HG03135 (cell line): Measurements from ENCODE around the gene MRPL21.

ENCODE experiments used
- ATAC-seq: cut with Tn5 transposase; IDR thresholded peaks from one replicate; pipeline ENCODE4 v1.9.1; 2021; ENCODE audit warnings: mild to moderate bottlenecking, moderate library complexity; ENCODE audit not compliant: unreplicated experiment

MRPL21 gene

DNA sequence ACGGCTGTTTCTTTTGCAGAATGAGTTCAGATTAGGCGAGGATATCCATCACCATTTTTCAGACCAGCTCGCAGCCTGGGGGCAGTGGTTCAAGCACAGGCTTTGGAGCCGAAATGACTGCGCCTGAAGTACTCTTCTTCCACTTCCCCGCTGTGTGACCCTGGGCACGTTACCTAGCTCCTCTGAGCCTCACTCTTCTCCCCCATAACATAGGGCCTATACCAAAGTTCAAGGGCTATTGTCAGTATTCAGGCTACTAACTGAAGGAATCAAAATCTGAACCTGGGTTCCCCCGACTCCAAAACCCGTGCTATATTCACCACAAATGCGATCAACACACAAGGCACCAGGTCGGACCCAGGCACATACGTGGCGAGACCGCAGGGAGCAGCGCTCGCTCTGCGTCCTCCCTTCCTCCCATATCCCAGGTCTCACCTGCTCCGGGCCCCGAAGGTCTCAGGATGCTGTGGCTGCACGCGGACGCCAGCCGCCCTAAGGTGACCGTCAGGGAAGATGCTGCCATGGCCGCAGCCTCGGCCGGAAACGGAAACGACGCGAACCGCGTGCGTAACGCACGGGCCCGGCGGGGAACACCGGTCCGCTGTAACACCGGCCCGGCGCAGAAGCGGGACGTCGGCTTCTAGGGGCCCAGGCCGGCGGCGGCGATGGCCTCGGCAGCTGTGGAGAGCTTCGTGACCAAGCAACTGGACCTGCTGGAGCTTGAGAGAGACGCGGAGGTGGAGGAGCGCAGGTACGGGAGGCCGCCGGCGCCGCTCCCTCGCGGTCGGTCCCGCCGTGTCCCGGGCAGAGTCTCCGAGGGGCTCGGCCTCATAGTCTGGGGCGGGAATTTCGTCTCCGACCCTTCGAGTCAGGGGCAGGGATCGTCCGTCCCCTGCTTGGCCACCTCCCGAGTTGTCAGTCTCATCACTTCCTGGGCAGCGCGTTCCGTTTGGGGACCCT lies at the start of gene MRPL21, which contains the start of gene IGHMBP2:
MRPL21 (minus strand) TSS at position 545 of the 960 bp plus-strand sequence; CDS start at position 523, 22 bp downstream.
IGHMBP2 (plus strand) TSS at position 604 of the 960 bp plus-strand sequence; CDS start at position 666, 62 bp downstream.
- ATAC-seq, result peak; percentile 80

DNA sequence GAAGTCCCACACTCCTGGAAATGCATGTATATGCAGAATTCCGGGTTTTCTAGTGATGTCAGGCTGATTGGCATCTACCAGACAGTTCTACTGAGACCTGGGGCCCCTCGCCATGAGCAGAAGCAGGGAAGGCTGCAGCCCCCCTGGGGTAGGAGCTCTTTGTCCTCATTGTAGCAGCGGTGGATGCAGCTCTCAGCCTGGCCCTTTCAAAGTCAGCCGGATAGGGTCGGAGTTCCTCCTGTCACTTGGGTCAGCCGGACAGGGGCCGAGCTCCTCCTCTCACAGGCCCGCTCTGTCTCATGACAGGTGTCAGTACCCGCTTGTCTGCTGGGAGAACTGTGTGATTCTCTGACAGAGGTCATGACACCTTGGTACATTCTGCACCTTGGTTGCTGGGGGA lies 47.1 kb upstream of the MRPL21 start:
- no peak for ATAC-seq

DNA sequence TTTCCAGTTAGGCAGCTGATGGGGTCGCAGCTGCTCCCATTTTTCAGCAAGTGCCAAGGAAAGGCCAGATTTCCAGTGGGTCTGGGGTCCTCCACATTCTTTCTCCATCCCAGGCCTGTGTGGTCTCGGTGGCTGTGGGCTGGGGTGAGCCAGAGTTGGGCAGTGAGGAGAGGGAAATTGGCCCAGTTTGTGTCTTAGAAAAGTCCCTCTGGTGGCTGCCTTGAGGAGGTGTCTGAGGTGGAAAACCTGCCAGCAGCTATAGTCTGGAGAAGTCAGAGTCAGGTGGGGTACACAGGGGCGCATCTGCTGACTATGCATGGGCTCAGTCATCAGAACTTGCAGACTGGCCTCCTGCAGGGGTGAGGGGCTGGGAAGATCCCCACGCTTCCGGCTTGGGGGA lies 46.6 kb upstream of the MRPL21 start:
- ATAC-seq, result no peak

DNA sequence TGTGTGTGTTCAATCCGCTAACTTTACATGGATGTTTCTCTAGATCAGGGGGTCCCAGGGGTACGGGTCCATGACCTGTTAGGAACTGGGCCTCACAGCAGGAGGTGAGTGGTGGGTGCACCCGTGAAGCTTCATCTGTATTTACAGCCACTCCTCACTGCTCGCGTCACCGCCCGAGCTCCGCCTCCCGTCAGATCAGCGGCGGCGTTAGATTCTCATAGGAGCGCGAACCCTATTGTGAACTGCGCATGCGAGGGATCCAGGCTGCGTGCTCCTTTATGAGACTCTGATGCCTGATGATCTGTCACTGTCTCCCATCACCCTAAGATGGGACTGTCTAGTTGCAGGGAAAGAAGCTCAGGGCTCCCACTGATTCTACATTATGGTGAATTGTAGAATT lies 45.3 kb upstream of the MRPL21 start:
- ATAC-seq, result no peak

DNA sequence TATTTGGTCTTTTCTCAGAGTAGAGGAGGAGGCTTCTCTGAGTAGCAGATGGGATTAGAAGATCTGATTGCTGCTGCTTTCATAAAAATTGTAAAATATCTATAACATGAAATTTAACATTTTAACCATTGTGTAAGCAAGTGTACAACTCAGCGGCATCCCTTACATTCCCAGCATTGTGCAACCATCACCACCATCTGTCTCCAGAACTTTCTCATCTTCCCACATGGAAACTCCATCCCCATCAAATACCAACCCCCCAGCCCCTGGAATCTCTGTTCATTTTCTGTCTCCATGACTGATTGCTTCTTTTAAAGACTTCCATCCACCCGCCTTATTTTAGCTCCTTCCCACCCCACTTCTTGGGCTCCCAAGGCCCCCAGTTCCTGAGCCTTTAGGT lies 44.9 kb upstream of the MRPL21 start:
- no peak for ATAC-seq

DNA sequence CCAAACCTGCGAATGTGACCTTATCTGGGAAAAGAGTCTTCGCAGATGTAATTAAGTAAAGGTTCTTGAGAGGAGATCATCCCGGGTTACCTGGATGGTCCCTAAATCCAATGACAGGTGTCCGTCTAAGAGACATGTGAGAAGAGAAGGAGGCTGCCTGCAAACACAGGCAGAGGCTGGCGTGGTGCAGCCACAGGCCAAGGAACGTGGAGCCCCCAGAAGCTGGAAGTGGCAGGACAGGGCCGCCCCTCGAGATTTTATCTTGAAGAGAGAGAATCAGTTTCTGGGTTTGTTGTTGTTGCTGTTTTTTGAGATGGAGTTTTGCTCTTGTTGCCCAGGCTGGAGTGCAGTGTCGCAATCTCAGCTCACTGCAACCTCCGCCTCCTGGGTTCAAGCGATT lies 43.5 kb upstream of the MRPL21 start:
- no peak for ATAC-seq

DNA sequence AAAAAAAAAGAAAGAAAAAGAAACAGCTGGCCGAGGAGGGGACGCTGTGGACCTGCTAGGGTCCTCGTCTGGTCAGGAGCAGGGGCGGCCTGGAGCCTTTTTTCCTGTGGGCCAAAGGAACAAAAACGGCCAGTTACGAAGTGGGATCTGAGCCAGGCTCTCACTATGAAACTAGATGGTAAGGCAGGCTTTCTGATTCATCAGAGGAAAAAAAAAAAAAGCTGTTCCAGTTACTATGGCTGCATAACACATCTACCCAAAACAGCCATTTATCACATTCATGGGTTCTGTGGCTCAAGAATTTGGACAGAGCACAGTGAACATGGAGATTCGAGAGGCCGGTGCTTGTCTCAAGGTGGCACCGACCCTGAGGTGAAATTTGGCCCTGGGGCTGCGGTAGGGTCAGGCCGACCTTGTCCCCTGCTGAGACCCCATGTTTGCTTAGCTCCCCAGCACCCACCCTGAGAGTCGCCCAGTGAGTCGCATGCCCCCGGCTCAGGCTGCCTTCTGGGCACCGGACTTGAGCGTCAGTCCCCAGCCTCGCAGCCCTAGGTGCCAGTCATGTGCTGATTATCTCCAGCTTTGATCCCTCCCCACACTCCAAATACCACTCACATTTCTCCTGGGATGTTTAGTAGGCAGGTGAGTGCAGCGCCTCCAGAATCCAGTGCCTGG lies 42.9 kb upstream of the MRPL21 start:
- no peak for ATAC-seq

DNA sequence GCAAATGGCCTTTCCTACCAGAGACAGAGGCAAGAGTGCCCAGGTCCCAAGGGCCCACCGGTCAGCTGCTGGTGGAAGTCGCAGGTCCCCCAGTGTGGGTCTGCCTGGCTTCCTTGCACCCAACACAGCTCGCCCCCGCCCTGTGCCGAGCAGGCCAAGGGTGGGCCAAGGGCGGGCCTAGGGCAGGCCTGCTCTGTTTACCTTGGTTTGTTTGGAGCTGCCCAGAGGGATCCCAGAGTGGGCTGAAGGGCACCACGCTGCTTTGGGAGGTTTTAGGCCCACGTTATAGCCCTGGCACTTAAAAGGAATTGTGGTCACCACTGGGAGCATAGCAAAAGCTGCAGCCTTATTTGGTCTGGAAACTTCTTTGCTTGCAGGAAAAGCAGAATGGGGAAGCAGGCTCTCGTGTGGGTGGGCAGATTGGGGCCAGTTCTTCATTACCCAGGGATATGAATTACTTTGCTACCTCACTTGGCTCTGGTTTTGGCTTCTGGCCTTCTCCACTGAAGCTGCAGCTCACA lies 39.2 kb upstream of the MRPL21 start:
- ATAC-seq, result no peak

DNA sequence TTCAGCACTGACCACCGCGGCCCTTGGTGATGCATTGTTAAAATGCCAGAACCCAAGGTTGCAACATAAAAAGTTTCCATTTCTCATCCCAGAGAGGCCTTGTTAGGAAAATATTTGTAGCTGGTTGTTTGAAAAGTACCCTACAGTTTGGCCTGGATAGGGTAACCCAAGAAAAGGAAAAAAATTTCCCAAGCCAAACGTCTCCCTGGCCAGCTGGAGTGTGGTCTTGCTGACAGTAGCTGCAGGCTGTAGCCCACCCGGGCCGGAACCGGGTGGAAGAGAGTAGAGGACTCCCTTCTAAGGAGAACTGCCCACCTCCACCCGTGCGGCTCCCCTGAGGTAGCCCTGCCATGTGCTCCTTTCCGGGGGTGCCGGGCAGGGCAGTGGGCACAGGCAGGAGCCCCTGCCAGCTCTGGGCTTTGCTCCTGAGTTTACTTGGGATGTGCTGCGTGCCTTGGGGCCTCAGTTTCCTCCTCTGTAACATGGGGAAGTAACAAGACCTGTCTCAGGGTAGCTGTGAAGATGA lies 38.5 kb upstream of the MRPL21 start:
- no peak for ATAC-seq

DNA sequence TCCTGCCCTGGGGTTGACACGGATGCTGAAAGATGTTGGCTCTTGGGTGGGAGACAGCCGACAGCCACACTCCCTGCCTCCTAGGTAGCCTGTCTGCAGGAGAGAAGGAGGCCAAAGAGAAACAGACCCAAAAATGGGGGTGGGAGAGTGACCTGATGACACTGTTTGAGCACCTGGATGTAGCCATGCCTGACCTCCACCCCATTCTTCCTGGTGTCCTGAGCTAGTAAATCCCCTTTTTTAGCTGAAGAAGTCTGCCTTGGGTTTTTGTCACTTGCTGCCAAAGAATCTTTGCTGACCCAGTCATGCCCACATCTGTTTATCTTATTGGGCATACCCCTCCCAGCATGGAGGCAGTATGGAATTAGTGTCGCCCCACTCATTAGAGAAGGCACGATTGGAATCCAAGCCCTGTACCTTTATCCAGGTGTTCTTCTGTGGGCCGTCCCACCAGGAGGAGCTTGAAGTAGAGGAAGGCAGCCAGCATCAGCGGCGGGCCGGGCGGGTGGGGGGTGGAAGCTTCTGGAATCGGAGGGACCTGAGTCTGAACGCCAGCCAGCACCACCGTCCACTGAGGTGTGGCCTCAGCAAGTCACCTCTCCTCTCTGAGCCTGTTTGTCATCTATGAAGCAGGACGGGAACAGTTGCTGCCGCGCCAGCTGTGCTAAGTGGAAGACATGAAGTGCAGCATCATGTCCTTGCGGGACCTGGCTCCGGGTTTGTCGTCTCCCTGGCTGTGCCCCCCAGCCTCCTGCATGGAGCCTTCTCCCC lies 37.9 kb upstream of the MRPL21 start:
- no peak for ATAC-seq

DNA sequence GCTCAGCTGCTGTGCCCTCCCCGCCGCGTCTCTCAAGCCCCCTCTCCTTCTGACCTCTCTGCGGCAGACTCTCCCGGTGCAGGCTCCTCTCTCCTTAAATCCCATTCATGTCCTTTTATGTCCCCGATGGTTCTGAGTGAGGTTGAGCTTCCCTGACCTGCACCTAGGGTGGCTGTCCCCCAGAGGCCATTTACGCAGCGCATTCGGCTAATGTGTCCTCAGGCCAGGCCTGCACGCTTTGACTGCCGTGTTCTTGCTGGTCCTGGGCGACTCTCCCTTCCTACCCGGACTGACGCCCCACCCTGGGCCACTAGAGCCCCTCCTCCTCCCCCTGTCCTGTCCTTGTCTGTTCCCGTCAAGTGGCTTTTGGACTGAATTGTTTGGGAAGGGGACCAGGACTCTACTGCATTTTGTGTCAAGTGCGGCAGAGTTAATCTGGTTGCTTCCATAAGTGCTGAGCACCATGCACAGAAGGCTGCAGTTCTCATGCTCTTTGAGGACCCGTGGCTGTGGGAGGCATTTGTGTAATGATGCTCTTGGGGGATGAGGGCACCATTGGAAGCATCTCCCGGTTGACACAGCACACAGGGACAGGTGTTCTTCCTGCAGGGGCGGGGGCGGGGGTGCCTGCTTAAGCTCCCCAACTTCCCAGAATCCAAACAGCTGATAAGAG lies 37.2 kb upstream of the MRPL21 start:
- ATAC-seq, result no peak

DNA sequence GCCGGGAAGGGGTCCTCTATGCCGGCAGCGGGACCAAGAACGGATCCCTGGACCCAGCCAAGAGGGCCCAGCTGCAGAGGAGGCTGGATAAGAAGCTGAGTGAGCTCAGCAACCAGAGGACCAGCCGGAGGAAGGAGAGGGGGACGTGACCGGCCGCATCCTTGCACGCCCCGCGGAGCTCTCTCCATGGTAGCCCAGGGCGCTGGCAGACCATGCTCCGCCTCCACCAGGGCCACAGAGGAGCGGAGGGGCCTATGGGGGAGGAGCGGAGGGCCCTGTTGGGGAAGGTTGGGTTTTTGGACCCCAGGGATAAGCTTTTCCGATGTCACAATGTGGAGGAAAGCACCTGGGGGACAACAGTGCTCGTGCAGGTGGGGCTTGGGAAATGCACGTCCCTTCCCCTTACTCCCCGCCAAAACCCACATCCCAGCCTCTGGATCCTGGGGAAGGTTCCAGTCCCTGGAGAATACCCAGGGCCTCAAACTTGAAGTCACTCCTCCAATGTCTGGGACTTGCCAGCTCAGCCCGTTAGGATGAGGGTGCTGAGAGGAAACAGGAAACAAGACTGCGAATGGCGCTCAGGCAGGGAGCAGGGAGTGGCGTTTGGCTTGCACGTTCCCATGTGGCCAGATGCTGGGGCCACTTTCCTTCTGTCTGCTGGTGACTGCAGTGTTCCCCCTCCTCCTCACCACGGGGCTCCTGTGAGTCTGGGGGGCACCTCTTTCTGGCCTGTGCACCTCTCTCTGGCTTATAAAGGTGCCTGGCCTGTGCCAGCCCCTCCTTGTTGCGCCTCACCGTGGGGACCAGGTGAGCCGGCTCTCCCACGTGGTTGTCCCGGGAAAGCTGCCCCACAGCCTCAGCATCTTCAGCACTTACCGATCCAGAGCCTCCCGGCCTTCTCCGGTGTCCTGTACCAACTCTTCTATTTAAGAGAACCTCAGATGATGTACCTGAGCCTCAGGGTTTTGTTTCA lies 36.2 kb upstream of the MRPL21 start:
- no peak for ATAC-seq

DNA sequence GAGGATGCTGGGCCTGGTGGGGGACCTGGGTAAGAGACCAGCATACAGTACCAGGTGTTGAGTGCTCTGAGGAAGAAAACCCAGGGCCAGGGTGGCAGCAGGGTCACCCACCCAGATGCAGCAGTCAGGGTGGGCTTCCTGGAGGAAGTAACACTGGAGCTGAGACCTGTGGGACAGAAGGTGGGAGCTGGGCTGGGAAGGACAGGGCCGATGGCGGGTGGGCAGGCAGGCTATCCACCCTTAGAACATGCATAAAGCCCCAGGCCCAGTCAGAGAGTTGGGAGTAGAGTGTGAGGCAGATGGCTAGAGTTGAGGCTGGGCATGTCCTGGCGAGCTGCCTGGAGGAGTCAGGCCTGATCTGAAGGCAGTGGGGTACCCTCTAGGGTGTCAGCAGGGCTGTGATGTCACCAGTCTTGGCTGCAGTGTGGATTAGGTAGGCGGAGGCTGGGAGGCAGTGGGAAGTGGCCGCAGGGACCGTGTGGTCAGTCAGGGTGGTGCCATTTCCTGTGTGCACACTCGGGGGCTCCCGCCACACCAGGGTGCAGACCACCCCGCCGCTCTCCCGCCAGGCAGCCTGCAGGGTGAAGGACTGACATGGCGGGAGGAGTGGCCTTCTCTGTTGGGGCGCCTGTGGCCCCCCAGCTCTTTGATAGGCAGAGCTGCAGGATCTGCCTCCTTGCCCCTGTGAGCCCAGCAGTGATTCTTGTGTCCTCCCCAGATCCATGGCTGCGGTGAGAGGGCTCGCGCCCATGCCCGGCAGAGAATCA lies 35.4 kb upstream of the MRPL21 start:
- ATAC-seq, result no peak

DNA sequence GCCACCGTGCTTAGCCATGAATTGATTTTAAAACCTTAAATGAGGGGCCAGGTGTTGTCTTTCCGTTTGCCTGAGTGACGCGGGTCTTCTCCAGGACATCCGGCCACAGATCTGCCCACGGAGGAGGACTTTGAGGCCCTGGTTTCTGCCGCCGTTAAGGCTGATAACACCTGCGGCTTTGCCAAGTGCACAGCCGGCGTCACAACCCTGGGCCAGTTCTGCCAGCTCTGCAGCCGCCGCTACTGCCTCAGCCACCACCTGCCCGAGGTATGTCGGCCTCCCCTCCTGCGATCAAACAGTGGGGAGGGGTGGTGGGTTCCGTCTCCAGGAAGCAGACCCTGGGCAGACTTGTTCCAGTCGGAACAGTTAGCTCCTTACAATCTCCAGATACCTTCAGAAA lies 34.5 kb upstream of the MRPL21 start:
- no peak for ATAC-seq

DNA sequence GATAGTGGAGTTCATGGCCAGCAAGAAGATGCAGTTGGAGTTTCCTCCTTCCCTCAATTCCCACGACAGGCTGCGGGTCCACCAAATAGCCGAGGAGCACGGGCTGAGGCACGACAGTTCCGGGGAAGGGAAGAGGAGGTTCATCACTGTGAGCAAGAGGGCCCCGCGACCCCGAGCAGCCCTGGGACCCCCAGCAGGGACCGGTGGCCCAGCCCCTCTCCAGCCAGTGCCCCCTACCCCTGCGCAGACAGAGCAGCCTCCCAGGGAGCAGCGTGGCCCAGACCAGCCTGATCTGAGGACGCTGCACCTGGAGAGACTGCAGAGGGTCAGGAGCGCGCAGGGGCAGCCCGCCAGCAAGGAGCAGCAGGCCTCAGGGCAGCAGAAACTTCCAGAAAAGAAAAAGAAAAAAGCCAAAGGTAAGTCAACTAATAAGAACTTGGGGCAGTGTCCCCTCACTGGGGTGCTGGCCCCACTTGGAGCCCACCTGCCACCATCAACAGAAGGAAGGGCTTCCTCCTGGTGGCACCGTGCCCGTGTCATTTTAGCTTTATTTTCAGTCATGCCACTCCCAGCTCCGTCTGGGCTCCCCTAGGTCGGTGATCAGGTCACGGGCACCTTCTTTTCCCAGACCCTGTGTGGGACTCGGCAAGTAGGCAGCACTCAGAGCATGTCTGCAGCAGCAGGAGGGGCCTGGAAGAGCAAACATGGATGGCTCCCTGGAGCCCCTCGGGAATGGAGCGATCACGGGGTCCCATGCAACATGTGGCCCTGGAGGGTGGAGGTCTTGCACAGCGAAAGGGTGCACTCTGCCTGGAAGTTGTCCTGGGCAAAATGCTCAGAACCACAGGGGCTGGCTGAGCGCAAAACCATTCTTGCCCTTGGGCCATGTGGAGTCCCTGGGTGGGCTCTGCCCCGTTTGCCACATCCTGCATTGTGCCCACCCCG lies 33.3 kb upstream of the MRPL21 start:
- no peak for ATAC-seq

DNA sequence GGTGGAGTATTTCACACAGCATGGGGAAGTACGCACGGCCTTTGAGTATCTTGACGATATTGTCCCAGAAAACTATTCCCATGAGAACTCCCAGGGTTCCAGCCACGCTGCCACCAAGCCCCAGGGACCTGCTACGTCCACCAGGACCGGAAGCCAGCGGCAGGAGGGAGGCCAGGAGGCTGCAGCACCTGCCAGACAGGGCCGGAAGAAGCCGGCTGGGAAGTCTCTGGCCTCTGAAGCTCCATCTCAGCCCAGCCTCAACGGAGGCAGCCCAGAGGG lies 32.7 kb upstream of the MRPL21 start:
- no peak for ATAC-seq
